NCI-H2081 treated with DMSO at 0.1 percent for 48 hours (cell line): Measurements from ENCODE around the gene RNU5B-1.

ENCODE experiments used
- DNase-seq: peaks from one replicate; lab custom pipeline; 2025; lab: John Stamatoyannopoulos, UW

Gene RNU5B-1

DNA sequence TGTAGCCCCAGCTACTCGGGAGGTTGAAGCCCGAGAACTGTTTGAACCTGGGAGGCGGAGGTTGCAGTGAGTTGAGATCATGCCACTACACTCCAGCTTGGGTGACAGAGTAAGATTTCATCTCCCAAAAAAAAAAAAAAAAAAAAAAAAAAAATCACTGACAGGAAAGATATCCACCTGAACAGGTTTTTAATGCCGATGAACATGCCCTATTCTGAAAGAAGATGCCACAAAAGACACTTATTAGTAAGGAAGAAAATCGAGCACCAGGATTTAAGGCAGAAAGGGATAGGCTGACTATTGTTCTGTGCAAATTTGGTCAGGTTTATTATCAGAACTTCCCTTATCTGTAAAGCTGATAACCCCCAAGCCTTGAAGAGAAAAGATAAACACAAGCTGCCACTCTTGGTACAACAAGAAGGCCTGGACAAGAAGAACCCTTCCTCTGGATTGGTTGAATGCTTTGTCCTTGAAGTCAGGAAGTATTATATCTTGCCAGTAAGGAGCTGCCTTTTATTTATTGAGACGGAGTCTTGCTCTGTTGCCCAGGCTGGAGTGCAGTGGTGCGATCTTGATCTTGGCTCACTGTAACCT is 15.1 kb upstream of the RNU5B-1 start:
- no peak for DNase-seq

DNA sequence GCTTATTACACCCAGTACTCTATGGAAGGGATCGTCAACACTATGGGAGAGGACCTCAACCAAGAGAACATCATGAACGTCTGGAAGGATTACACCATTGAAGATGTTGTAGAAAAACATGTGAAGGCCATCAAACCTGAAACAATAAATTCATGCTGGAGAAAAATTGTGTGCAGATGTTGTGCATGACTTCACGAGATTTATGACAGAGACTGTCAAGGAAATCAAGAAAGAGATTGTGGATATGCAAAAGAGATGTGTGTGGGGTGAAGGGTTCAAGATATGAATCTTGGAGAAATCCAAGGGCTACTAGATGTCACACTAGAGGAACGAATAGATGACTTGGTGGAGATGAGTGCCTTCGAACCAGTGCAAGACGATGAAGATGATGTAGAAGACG is 14.2 kb upstream of the RNU5B-1 start:
- DNase-seq = no peak

DNA sequence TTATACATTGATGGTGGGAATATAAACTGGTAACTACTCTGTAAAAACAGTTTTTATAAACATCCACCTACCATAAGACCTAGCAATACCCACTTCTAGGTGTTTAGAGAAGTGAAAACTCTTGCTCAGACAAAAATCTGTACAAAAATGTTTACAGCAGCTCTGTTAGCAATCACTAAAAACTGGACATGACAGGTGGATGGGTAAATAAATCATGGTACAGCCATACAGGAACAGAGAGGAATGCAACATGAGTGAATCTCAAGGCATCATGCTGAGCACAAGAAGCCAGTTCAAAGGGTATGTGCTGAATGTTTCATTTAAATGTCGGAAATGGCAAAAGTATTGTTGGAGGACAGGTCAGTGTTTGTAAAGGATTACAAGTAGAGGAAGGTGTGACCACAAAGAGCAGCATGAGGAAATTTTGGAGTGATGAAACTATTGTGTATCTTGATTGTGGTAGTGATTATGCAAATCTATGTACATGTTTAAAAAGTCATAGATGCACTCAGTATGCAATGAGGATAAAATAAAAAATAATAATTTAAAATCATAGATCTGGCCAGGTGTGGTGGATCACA is 11.4 kb upstream of the RNU5B-1 start:
- no peak for DNase-seq

DNA sequence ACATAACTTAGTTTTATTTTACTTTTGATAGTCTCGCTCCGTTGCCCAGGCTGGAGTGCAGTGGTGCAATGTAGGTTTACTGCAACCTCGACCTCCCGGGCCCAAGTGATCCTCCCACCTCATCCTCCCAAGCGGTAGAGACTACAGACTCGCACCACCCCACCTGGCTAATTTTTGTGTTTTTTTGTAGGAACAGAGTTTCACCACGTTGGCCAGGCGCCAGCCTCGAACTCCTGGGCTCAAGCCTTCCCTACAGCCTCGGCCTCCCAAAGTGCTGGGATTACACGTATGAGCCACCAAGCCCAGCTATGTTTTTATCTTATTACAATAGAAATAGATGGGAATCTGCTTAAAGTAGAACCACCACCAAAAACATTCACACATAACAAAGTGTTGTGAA is 5.7 kb upstream of the RNU5B-1 start:
- no peak for DNase-seq

DNA sequence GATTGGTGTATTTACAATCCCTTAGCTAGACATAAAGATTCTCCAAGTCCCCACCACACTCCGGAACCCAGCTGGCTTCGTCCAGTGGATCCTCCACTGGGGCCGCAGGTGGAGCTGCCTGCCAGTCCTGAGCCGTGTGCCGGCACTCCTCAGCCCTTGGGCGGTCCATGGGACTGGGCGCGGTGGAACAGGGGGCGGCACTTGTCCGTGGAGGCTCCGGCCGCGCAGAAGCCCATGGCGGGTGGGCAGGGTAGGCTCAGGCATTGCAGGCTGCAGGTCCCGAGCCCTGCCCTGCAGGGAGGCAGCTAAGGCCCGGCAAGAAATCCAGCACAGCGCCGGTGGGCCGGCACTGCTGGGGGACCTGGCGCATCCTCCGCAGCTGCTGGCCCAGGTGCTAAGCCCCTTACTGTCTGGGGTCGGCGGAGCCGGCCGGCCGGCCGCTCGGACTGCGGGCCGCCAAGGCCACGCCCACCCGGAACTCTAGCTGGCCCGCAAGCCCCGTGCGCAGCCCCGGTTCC is 3.5 kb upstream of the RNU5B-1 start:
- DNase-seq = no peak

DNA sequence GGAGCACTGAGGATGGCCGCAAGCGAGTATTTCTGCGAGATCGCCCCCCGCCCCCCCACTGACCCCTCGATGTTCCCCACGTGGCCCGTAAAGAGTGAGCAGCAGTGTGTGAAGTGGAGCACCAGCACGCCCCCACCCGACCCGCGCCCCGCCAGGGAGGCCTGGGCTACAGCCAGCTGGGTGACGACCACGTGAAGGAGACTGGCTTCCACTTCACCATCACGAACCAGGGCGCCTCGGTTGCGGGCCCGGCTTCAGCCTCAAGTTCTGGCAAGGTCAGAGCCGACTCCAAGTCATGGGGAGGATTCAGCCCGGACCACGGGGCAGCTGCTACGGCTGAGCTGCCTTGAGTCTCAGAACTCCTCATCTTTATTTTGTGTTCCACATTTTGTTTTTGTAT is 2.4 kb upstream of the RNU5B-1 start:
- DNase-seq = no peak

DNA sequence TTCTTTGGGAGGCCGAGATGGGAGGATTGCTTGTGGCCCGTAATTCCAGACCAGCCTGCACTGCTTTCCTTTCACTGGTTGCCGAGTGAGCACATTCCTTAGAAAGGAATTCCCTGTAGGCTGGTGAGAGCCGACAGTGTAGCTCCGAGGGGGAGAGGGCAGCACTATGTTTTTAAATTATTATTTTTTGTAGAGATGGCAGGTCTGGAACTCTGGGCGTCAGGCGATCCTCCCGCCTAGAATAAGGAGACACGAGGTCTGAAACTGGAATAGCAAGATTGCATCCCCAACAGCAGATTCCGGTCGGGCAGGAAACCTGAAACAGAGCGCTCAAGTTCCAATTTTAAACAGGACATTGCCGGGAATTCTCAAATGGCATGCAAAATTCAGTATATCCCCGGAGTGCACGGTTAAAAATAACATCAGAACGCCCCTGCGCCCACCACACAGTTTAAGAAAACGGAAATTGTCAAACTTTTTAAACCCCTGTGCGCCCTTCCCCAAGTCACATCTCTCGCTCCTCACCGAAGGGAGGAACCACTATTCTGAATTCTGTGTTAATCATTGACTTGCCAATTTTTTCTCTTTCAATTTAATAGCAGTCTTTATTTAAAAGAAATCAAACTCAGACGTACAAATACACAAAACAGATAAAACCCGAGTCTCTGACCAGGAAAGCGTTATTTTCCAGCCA is 643 bp upstream of the RNU5B-1 start:
- peak; percentile 10 for DNase-seq

DNA sequence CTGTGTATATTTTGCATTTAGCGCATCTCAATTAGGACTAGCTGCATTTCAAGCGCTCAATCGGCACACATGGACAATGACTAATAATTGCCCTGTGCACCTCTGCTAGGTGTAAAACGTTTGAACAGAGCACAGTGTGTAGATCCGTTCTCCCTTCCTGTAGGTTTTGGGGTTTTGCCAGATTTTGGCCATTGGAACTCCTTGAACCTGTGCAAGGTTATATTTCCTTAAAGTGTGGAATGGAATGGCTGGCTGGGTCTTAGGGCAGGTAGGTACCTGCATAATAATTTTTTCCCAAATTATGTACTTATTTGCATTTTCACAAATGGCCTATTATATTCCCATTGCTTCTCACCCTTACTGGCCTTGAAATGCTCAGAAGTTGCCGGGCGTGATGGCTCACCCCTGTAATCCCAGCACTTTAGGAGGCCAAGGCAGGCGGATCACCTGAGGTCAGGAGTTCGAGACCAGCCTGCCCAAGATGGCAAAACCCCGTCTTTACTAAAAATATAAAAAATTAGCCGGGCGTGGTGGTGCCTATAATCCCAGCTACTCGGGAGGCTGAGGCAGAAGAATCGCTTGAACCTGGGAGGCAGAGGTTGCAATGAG is 777 bp downstream of the RNU5B-1 start:
- no peak for DNase-seq

DNA sequence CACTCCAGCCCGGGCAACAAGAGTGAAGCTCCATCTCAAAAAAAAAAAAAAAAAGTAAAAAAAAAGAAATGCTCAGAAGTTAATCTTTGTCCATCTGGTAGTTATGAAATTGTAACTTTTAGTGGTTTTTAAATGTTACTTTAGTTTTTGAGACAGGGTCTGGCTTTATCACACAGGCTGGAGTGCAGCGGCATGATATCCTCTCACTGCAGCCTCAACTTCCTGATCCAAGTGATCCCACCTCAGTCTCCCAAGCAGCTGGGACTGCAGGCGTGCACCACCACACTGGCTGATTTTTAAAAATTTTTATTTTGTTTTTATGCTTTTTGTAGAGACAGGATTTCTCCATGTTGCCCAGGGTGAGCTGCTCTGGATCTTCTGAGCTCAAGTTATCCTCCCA is 1.3 kb downstream of the RNU5B-1 start:
- no peak for DNase-seq

DNA sequence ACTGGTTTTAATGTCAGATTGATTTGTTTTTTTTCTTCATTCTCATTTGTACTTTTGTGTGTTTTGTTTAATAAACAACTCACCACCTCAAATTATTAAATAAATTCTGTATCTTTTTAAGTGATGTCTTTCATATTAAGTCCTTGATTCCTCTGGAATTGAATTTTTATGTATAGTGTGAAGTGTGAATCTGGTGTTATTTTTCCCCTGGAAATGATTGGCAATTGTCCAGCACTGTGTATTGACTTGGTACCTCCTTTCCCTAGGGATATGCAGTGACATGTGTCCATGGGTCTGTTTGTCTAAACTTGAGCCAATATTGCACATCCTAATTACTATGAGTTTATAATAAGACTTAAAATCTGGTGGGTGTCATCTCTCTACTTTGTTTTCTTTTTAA is 2.1 kb downstream of the RNU5B-1 start:
- no peak for DNase-seq

DNA sequence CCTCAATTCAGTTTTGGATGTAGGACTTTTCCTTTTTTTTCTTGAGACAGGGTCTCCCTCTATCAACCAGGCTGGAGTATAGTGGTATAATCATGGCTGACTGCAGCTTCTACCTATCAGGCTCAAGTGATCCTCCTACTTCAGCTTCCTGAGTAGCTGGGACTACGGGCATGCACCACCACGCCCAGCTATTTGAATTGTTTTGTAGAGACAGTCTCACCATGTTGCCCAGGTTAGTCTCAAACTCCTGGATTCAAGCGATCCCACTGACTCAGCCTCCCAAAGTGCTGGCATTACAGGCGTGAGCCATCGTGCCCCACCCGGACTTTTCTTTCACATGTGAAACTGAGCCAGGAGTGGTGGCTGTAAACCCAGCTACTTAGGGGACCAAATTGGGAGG is 3.5 kb downstream of the RNU5B-1 start:
- no peak for DNase-seq

DNA sequence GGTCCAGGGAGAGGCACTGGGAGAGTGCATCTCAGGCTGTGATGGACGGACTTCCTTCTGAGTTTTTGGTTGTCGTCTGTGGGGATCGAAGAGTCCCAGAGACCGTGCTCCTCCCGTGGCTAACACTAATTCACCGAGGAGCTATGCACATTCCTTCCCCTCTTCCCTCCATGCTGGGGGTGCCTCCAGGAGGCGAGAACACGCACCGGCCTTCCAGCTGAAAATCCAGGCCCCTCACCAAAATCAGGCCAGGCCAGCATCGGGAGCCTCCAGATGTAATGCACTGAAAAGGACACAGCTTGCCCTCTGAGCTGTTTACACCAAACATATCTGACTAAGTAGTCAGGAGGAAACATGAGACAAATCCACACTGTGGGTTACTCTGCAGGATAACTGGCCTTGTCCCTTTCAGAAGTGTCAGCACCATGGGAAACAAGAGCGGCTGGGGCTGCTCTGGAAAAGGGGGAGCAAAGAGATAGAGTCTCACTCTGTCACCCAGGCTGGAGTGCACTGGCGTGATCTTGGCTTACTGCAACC is 5.5 kb downstream of the RNU5B-1 start:
- DNase-seq = no peak

DNA sequence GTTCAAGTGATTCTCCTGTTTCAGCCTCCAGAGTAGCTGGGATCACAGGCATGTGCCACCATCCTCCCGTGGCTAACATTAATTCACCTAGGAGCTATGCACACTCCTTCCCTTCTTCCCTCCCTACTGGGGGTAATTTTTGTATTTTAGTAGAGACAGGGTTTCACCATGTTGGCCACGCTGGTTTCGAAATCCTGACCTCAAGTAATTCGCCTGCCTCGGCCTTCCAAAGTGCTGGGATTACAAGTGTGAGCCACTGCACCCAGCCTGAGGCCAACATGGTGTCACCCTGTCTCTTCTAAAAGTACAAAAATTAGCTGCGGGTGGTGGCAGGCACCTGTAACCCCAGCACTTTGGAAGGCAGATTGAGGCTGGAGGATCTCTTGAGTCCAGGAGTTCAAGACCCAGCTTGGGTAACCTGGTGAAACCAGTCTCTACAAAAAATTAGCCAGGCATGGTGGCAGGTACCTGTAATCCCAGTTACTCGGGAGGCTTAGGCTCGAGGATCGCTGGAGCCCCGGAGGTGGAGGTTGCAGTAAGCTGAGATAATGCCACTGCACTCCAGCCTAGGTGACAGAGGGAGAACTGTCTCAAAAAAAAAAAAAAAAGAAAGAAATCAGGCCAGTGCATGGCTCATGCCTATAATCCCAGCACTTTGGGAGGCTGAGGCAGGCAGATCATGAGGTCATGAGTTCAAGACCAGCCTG is 6.1 kb downstream of the RNU5B-1 start:
- DNase-seq = no peak

DNA sequence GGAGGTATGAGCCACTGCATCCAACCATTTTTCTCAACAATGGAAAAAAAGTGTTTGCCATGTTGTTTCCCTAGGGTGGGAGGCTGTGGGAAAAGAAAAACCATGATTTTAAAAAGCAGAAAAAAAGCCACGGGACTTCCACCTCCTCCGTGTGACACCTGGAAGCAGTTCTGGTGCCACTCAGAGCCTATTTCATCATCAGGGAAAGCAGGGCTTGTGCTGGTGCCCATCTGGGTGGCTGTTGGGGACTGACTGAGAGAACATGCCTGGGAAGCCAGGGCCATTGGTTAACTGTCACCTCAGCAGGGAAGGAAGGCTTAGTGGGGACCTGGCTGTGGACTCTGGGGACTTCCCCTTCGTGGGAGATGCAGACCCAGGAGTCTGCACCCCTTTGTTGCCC is 7.3 kb downstream of the RNU5B-1 start:
- DNase-seq = no peak

DNA sequence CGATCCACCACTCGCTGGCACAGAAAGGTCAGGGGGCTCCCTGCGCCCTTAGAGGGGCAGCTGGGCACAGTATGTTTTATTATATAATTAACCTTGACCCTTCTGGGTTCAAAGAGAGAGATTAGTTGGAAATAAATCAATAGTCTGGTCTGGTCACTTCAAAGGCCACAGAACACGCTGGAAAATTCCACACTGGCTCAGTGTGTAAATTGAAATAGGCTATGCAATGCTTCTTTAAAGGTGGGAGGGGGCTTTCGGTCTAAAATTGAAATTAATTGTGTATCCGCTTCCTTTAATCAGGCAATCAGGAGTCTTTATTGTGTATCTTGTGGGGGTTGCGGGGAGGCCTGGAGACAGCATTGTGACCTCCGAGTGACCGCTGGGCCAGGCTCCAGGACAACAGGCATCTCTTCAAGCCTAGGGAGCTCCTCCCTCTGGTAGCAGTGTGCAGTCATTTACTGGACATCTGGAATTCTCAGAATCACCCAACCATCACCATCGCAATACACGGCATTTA is 8.0 kb downstream of the RNU5B-1 start:
- DNase-seq = no peak

DNA sequence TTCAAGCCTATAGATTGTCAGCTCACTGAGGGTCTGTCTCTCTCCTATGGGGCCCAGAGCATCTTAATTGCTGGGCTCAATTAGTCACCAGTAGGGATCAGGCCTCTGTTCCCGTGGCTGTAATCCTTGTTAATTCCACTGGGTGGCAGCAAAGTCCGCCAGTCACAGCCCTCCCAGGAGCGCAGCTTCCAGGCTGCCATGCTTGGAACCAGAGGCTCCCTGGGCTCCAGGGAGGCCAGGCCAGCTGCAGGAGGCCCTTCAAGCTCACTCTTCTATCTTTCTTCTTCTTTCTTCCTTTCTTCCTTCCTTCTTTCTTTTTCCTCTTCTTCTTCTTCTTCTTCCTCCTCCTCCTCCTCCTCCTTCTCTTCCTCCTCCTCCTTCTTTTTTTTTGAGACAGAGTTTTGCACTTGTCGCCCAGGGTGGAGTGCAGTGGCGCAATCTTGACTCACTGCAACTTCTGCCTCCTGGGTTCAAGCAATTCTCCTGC is 14.4 kb downstream of the RNU5B-1 start:
- DNase-seq = peak; percentile 14

DNA sequence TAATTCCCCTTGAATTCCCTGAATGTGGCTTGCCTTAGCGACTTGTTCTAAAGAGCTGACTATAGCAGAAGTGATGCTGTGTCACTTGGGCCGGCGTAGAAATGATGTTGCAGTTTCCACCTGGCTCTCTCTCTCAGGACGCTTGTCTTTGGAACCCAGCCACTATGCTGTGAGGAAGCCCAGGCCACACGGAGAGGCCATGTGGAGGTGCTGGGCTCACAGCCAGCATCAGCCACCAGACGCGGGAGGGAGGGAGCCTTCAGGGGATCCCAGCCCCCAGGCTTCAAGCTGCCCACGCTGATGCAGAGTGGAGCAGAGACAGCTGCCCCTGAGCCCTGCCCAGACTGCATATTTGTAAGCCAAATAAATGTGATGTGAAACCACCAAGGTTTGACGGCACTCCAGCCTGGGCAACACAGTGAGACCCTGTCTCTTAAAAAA is 18.6 kb downstream of the RNU5B-1 start:
- peak; percentile 31 for DNase-seq

DNA sequence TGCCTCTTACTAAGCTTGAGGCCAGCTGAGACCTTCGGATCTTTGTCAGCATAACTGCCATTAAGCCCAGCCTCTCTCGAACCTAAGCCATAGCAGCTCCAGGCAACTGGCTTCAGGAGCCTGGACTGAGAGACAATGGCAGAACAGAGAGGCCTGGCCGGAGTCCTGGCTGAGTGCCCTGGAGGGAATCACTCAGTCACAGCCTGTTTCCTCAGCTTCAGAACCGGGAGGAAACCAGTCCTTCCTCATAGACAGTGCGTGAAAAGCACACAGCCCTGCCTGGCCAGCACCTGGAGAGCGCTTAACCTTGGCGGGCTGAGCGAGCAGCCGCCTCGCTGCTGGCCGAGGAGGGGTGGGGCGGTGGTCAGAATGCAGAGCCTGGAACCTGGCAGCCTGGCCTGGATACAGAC is 21.6 kb downstream of the RNU5B-1 start:
- no peak for DNase-seq

DNA sequence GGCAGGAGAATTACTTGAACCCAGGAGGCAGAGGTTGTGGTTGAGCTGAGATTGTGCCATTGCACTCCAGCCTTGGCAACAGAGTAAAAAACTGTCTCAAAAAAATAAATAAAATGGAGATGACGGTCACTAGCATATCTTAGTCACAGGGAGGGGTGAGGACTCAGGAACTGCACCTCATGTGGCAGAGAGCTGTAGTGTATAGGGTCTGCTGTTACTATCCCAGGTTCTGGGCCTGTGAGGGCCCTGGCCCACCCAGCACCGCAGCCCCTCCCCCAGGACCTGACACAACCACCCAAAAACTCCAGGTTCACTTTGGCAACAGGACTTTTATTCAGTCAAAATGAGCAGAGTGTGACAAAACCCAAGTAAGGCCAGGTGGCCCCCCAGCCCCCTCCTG is 22.3 kb downstream of the RNU5B-1 start:
- no peak for DNase-seq

DNA sequence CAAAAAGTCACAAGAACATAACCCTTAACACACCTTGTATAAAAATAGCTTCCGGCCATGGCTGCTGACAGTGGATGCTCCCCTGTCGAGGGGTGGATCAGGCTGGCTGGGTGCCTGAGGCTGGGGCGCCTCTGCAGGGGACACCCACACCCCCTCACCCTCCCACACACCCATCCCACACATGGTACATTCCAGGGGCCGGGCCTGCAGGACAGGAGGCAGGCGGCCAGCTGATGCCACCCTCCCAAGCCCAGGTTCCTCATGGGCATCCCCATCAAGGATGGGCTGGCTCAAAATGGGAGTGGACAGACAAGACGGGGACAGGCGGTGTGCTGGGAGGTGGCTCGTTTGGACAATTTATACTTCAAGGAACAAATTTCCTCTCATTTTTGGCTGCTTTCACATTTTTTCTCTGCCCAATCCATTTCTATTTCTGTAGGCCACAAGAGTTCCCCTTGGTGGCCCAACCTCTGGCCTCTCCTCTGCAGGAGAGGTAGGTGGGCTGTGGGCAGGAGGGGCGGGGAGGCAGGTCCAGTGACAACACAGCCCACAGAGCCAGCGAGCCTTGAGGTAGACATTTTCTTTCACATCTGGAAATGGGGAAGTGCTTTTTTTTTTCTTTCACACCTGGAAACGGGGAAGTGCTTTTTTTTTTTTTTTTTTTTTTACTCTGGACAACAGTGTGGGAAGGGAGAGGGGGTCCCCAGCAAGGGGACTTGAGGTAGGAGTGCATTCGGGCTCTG is 23.3 kb downstream of the RNU5B-1 start:
- DNase-seq = no peak
